A673 (cell line): ENCODE results near the gene WFDC11. TPM values are rescaled to one million over a fixed set of nuclear protein-coding genes. Genes with fewer than 3 reads are reported as not detected.
A peak's percentile ranks its signal among the peaks of the same experiment; 100 is the strongest.

ENCODE experiments used
- BruUV-seq: library from RNA; stranded (reverse); fragments of 400-500 nt; replicated peaks from 2 replicates; lab custom pipeline; 2021; lab: Mats Ljungman, UMichigan
- CTCF ChIA-PET: fragments of 300-600 bp; sonication (Branson Sonifier 250); formaldehyde crosslinking; loops from one replicate; lab custom pipeline; 2022; ENCODE audit warnings: antibody characterized with exemption; lab: Charles Lee
- POLR2A ChIA-PET: fragments of 300-600 bp; sonication (Branson Sonifier 250); formaldehyde crosslinking; loops from one replicate; lab custom pipeline; 2022; ENCODE audit warnings: antibody characterized with exemption; ENCODE audit not compliant: low non-redundant PET; lab: Charles Lee
- DNase-seq: peaks from one replicate; pipeline ENCODE4 v3.0.0-alpha.2; 2015; ENCODE audit warnings: low spot score
- H3K27ac ChIP-seq: fragments of 200-600 bp; sonication (generic); 2 replicates; pipeline ENCODE4 v1.5.1; 2016; ENCODE audit warnings: mixed run types, low read depth, mild to moderate bottlenecking, mixed read lengths, antibody characterized with exemption, low read length; ENCODE audit not compliant: poor library complexity, severe bottlenecking
- H3K27me3 ChIP-seq: fragments of 200-600 bp; sonication (generic); replicated peaks from 2 replicates; pipeline ENCODE4 v1.6.1; 2017; ENCODE audit warnings: mixed run types, low read depth, mild to moderate bottlenecking, mixed read lengths, antibody characterized with exemption, low read length; ENCODE audit not compliant: insufficient read depth, poor library complexity
- H3K36me3 ChIP-seq: fragments of 200-600 bp; sonication (generic); 2 replicates; pipeline ENCODE4 v1.6.1; 2016; ENCODE audit warnings: mixed run types, mild to moderate bottlenecking, mixed read lengths, antibody characterized with exemption, low read length; ENCODE audit not compliant: insufficient read depth, poor library complexity, severe bottlenecking
- H3K4me1 ChIP-seq: fragments of 200-600 bp; sonication (generic); 2 replicates; pipeline ENCODE4 v1.6.1; 2017; ENCODE audit warnings: mixed run types, mild to moderate bottlenecking, mixed read lengths, antibody characterized with exemption, low read length; ENCODE audit not compliant: insufficient read depth, poor library complexity, severe bottlenecking
- H3K4me3 ChIP-seq: fragments of 200-600 bp; sonication (generic); 2 replicates; pipeline ENCODE4 v1.5.1; 2016; ENCODE audit warnings: low read depth, mixed run types, mild to moderate bottlenecking, mixed read lengths, low read length; ENCODE audit not compliant: poor library complexity, severe bottlenecking
- H3K9me3 ChIP-seq: fragments of 200-600 bp; sonication (generic); 2 replicates; pipeline ENCODE4 v1.6.1; 2016; ENCODE audit warnings: mixed run types, low read depth, mild to moderate bottlenecking, mixed read lengths, antibody characterized with exemption, low read length; ENCODE audit not compliant: poor library complexity, severe bottlenecking
- CTCF ChIP-seq: fragments of 300-800, 200-600 bp; sonication (generic); conservative IDR thresholded peaks from 2 replicates; pipeline ENCODE4 v1.5.1; 2017; ENCODE audit warnings: low read depth, mild to moderate bottlenecking, antibody characterized with exemption, low read length, moderate library complexity, mixed read lengths
- EZH2 ChIP-seq: fragments of 200-600 bp; sonication (generic); IDR thresholded peaks from 2 replicates; pipeline ENCODE4 v1.6.1; 2017; ENCODE audit warnings: borderline replicate concordance, low read depth, mild to moderate bottlenecking, mixed read lengths, antibody characterized with exemption, low read length; ENCODE audit not compliant: poor library complexity, severe bottlenecking
- intact Hi-C: fragments of 100-400 bp; cut with micrococcal nuclease; formaldehyde crosslinking; loops from one replicate; pipeline ENCODE4 v1.10.0; 2022; ENCODE audit not compliant: unreplicated experiment
- total RNA-seq: library from RNA; stranded (reverse); gene quantifications from 2 replicates; pipeline ENCODE4 v1.2.3, GENCODE V29; 2021

WFDC11 gene
- total RNA-seq, 1 experiment from 2014 or later, result not detected

- no peak for TF ChIP-seq CTCF
- TF ChIP-seq EZH2, result no peak
- no TSS peak for BruUV-seq
- Histone ChIP-seq H3K27me3 (peaks cover 9% of the 10 kb centered on the region), H3K4me1 (no peaks in the 10 kb centered on the region), H3K9me3 (no peaks in the 10 kb centered on the region), H3K27ac (no peak overlapping the region), H3K4me3 (no peak overlapping the region), H3K36me3 (no peaks in the 10 kb centered on the region)
- ChIA-PET CTCF (no interaction called here), POLR2A (no interaction called here)
- DNase-seq, result no peak
- intact Hi-C loops, result no loop called here
Observed at GRCh38 chr20:45630371-45630770, 39.7 kb downstream of the WFDC11 start.

GRCh38 chr20:45629496-45630100 is 40.4 kb downstream of the WFDC11 start, which contains the start of gene WFDC10A:
Gene WFDC10A, plus strand, starts transcription at chr20:45629739. Its CDS starts 75 bp downstream, at chr20:45629814.
- H3K4me3 ChIP-seq, result no peak within 1 kb of the TSS
- H3K9me3 ChIP-seq, result no peaks in the 10 kb centered on the region
- ChIA-PET CTCF (interaction anchor here (1.0 kb wide), 2 partner anchors 9 to 141 kb away, joined by 5 to 8 read pairs; no protein-coding TSS in a partner anchor), POLR2A (interaction anchor here (0.5 to 0.6 kb wide), 2 partner anchors 29 to 159 kb away, joined by 3 read pairs; no protein-coding TSS in a partner anchor)
- DNase-seq, result peak; percentile 67
- H3K27me3 ChIP-seq, result peaks cover 9% of the 10 kb centered on the region
- H3K4me1 ChIP-seq, result no peaks in the 10 kb centered on the region
- intact Hi-C loops, result no loop called here
- TF ChIP-seq CTCF, result peak; percentile 73
- no peak for TF ChIP-seq EZH2
- H3K36me3 ChIP-seq, result no peaks in the 10 kb centered on the region
- BruUV-seq, result no TSS peak
- no peak within 1 kb of the TSS for H3K27ac ChIP-seq

DNA sequence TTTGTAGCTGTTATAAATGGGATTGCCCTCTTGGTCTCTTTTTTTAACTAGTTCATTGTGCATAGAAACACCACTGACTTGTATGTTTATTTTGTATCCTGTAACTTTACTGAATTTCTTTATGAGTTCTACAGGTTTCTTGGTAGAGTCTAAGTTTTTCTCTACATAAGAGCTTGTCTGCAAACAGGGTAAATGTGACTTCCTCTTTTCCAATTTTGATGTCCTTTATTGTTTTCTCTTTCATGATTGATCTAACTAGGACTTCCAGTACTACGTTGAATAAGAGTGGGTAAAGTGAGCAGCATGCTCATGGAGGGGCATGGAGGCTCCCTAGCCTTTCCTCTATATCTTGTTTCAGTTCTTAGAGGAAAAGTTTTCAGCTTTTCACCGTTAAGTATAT is 43.5 kb downstream of the WFDC11 start:
- H3K4me3 ChIP-seq, result no peak overlapping the region
- no peak overlapping the region for H3K27ac ChIP-seq
- ChIA-PET POLR2A (no interaction called here), CTCF (no interaction called here)
- no TSS peak for BruUV-seq
- TF ChIP-seq EZH2 (no peak), CTCF (no peak)
- no peaks in the 10 kb centered on the region for H3K36me3 ChIP-seq
- no peak for DNase-seq
- intact Hi-C loops, result no loop called here
- no peaks in the 10 kb centered on the region for H3K4me1 ChIP-seq
- no peaks in the 10 kb centered on the region for H3K9me3 ChIP-seq
- H3K27me3 ChIP-seq, result no peaks in the 10 kb centered on the region
